Esophagus muscularis mucosa (tissue), 4 donors: ENCODE results near the gene BUB1B.

Experiments used
- EP300 ChIP-seq: sonication (generic); formaldehyde crosslinking; IDR thresholded peaks from one replicate; pipeline ENCODE4 v1.6.1; 2017; ENCODE audit warnings: antibody characterized with exemption
- POLR2A ChIP-seq: fragments of 450-650 bp; IDR thresholded peaks from one replicate; pipeline ENCODE4 v1.6.1; 2017; ENCODE audit warnings: antibody characterized with exemption, moderate library complexity, mild to moderate bottlenecking, low read depth
- POLR2AphosphoS5 ChIP-seq, 2 donors: sonication (generic); formaldehyde crosslinking; IDR thresholded peaks; one replicate each; pipeline ENCODE4 v1.6.1; 2017; ENCODE audit warnings: antibody characterized with exemption in 2 of 2
- TF ChIP-seq, protein P1 (sequence below), 3 experiments: fragments of 200-600 bp in 2 of 3; fragments of 450-650 bp in 1 of 3; sonication (generic) in 2 of 3; IDR thresholded peaks; one replicate each; pipeline ENCODE4 v1.5.1; 2017 to 2019; ENCODE audit warnings: antibody characterized with exemption in 3 of 3, mild to moderate bottlenecking in 2 of 3, moderate library complexity in 1 of 3

DNA sequence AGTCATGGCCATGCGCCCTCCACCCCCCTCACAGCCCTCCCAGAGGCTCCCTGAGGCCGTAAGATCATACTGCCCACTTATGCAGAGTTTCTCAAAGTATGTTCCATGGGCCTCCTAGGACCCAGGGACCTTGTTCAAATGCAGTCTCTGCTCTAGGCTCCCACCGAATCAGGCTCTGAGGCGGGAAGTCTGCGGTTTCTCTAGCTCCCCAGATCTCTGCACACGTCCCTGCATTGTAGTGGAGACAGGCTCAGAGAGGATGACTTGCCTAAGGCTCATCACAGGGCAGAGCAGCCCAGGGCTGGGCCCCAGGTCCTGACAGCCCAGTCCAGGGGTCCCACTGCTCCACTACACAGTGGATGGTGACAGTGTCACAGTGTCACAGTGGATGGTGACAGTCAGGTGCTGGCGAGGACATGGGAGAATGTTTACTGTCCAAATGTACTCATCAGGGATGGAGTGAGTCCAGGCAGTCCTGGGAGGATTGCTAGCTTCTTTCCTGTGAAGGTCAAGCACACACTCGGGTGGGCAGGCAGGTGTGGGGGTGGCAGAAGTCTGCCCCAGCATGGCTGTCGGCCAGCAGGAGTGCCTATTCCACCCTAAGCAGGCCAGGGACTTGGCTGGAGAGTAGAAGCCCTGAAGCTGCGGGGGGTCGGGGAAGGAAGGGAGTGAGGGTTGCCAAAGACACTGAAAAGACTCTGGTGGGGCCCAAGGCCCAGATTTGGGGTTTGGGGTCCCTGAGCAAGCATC lies 109.6 kb downstream of the BUB1B start:
- TF ChIP-seq, protein P1, sequence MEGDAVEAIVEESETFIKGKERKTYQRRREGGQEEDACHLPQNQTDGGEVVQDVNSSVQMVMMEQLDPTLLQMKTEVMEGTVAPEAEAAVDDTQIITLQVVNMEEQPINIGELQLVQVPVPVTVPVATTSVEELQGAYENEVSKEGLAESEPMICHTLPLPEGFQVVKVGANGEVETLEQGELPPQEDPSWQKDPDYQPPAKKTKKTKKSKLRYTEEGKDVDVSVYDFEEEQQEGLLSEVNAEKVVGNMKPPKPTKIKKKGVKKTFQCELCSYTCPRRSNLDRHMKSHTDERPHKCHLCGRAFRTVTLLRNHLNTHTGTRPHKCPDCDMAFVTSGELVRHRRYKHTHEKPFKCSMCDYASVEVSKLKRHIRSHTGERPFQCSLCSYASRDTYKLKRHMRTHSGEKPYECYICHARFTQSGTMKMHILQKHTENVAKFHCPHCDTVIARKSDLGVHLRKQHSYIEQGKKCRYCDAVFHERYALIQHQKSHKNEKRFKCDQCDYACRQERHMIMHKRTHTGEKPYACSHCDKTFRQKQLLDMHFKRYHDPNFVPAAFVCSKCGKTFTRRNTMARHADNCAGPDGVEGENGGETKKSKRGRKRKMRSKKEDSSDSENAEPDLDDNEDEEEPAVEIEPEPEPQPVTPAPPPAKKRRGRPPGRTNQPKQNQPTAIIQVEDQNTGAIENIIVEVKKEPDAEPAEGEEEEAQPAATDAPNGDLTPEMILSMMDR (IDR thresholded peaks at IDR 0.05), result no peak
- TF ChIP-seq POLR2A (no peak), POLR2AphosphoS5 (IDR thresholded peaks at IDR 0.05) (no peak), EP300 (no peak)
